GM18951 (cell line): ENCODE results near the gene UCP2.

Source experiments
- POLR2A ChIP-seq: IDR thresholded peaks from 4 replicates; pipeline ENCODE4 v1.6.1; 2011; ENCODE audit warnings: mild to moderate bottlenecking; ENCODE audit not compliant: insufficient read length, insufficient read depth; ENCODE audit errors: extremely low read depth
- in situ Hi-C: fragments of 300-500 bp; cut with MboI; formaldehyde crosslinking; loops from one replicate; pipeline ENCODE4 v1.12.0; 2022; ENCODE audit warnings: low sequenced_read_pairs, mixed read lengths, inconsistent platforms; ENCODE audit not compliant: unreplicated experiment

UCP2 gene

DNA sequence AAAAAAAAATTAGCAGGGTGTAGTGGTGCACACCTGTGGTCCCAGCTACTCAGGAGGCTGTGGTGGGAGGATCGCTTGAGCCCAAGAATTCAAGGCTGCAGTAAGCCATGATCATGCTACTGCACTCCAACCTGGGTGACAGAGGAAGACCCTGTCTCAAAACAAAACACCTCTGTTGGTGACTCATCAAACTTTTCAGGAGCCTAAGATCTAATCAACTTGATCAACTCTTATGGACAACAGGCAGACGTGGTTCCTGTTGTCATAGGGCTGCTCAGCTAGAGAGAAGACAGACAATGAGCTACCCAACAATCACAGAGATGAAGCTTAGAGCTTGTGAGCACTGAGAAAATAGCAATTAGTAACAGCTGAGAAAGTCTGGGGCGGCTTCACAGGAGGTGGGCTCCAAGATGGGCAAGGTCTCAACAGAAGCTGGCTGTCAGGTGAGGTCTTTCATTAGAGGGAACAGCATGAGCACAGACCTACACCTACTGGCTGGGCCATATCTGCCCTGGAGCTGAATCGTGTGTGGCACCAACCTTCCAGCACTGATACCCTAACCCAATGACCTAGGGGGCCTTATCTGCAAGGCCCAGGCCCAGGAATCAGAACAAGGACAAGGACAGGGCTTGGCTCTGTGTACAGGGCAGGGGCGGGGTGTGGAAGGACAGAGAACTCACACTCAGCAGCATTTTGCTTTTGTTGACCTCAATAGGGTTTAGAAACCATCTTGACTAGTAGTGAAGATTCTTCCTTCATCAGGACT, 33.5 kb upstream of the UCP2 start:
- in situ Hi-C loops, result no loop called here
- TF ChIP-seq POLR2A, result no peak

DNA sequence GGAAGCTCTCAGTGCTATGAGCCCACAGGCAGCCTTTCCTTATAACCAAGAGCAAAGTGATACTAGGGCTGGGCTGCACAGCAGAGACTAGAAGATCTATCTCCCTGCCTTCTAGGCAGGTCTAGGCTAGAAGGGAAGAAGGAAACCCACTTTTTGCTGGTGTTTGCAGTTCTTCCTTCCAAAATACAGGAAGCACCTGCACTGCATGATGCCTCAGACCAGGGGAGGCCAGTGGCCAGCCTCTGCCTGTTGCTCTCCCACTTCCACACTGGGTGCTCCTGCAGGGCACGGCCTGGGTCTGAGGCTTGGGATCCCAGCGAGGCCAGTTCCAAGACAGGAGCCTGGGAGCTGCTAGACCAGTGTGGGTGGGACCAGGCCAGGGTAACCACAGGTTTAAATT, 32.2 kb upstream of the UCP2 start:
- no peak for TF ChIP-seq POLR2A
- in situ Hi-C loops, result no loop called here

DNA sequence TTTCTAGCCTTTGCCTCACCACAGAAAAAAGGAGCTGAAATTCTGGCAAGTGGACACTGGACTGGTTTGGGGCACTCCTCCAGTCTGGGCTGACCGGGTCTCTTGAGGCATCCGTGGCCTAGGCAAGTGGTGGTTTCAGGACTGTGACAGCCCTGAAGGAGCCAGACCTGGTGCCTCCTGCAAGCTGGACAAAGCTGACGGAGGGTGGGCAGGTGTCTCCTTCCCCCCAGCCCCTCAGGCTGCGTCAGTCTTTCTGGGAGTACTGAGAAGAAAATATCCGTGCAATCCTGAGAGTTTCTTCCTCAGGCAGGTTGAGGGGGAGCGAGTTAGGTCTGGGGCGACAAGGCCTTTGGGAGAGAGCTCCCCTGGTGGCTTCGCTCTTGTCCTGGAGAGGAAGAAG, 30.5 kb upstream of the UCP2 start:
- in situ Hi-C loops, result no loop called here
- TF ChIP-seq POLR2A, result no peak

DNA sequence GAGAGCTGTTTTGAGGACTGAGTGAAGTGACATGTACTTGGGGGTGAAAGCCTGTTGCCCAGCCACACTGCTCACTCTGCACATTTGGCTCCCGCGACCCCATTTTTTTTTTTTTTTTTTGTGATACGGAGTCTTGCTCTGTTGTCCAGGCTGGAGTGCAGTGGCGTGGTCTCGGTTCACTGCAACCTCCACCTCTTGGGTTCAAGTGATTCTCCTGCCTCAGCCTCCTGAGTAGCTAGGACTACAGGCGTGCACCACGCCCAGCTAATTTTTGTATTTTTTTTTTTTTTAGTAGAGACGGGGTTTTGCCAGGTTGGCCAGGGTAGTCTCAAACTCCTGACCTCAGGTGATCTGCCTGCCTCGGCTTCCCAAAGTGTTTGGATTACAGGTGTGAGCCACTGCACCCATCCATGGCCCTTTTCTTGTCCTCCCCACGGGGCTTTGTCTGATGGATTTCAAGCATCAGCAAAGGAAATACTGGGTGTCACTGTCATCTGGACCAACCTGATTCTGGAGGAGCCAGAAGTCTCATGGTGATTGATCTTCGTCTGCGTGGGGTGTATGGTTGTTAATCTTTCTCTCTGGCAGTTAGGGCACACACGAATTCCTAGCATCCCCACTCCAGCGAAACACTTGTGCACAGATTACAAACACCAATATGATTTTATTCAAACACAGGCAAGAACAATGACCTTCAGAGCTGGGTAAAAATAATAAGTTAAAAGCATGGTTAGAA, 29.6 kb upstream of the UCP2 start:
- TF ChIP-seq POLR2A, result no peak
- in situ Hi-C loops, result no loop called here

DNA sequence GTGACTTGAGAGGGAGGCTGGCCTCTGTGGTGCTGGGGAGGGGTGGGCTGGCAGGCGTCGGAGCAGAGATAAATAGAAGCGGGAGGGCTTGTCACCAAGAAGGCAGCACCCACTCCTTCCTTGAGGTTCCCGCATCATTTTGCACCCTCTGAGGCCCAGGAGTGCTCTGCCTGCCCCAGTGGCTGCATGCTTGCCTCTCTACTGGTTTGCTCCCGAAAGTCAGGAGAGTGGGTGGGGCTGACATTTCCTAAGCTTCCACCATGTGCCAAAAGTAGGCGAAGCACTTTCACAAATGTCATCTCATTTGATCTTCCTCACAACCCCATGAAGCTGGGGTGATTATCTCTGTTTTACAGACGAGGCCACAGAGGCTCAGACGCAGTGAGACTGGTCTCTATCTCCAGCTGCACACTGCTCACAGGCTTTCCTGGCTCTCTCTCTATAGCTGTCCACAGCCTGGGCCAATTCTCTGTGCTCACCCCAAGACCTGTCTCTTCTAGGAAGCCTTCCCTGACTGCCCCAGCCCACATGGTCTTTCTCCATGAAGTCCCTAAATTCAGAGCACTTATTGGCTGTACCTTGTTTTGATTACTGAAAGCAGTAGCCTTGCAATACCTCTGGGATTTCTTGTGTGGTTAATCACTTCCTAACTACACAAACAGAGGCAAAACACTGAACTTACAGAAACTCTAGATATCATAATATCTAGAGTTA, 28.9 kb upstream of the UCP2 start:
- TF ChIP-seq POLR2A, result no peak
- in situ Hi-C loops, result no loop called here

DNA sequence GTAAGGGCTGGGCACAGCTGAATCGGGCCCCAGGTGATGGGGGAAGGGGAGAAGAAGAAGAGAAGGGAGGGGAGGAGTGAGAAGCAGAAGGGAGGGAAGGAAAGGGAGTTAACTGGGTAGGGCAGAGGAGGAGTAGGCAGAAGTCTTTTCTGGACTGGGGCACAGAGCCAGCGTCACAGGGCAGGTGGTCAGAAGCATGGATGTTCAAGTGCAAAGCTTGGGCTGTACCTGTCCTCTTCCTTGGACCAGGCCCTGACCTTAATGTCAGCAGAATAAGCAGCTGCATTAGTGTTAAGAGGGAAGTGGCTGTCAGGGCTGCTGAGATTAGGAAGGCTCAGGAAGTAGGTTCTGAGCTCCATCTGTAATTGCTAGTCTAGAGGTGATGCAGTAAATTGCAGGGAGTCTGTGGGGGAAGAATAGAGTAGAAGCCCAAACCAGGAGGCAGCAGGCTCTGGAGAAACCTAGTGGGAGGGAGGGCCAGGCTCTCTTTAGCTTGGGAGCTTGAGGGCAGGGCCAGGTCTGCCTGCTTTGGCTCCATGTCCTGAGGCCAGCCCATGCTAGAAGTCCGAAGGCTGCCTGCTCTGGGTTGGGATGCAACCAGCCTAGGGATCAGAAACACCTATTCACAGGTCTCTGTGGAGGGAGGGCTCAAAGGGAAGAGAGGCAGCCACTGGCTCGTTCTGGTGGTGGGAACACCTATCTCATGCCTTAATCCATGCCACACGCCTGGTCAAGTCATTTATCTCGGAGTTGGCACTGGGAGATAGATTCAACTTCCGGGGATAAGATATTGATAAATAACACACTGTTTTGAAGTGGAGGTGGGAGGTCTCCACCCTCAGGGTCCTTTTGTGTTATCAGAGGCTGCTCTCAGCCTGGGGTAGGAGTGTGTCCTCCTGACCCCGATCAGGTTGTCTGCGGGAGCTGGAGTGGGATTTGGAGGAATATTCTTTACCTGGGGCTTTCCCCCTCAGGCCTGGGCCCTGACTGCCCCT, 28.0 kb upstream of the UCP2 start:
- no peak for TF ChIP-seq POLR2A
- in situ Hi-C loops, result no loop called here

DNA sequence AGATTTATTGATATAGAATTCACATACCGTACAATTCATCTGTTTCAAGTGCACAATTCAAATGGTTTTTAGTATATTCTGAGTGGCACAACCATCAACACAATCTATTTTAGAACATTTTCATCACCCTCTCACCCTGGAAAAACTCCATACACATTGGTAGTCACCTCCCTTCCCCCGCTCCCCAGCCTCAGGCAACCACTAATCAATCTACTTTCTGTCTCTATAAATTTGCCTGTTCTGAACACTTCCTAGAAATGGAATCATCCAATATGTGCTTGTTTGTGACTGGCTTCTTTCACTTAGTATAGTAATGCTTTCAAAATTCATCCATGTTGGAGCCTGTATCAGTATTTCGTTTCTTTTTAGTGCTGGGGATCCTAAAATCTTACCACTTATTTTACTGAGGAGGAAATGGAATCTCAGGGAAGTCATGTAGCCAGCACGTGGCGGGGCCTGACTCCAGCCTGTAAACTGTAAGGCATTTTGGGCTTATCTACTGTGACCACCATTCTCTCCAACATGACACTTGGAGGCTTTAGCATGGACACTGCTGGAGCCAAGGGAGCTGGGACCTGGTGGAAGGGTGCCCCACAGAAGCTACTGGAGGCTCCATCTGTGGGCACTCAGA, 27.1 kb upstream of the UCP2 start:
- no peak for TF ChIP-seq POLR2A
- in situ Hi-C loops, result no loop called here

DNA sequence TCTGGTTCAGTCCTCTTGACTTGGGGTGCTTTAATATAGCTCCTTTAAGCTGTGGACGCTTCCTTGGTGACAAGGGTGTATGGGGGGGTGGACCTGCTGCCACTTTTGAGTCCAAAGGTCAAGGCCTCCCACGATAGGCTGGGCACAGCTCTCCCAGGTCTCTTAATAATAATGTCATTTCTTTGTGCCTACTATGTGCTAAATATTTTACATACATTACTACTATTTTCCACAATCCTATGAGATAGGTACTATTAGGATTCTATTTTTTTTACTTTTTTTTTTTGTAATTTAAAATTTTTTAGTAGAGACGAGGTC, 26.5 kb upstream of the UCP2 start:
- in situ Hi-C loops, result no loop called here
- TF ChIP-seq POLR2A, result no peak

DNA sequence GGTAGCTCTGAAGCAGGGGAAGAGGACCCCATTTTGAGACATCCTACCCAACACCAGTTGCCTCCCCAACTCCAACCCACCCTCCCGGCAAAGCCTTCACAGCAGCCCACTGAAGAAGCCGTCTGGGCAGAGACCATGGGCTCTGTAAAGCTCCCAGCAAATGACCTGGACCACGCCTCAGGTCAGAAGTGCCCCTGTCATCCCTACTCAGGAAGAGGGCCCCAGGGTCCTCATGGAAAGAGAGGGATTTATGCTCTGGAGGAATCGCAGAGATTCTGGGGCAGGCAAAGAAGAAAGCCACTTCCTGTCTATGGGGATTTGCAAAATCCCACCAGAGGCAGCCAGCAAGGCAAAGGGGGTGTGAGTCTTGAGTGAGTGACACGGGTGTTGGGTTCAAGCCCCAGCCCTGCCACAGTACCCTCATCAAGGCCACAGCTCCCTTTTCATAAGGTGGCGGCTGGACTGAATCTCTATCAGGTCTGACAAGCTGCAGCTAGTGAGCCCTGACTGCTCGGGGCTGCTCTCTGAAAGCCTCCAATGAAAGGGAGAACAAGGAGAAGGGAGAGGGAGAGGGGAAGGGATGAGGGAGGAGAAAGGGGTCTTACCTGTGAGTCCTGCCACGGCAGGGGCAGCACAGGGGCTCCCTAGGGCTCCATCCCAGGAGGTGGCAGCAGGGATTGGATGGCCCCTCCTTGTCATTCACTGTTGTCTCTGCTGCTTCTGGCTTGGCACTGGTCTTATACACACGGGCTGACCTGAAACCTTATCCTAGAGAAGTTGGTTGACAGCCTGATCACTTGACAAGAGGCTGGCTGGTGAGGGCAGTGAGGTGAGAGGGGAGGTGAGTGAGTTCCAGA, 26.0 kb upstream of the UCP2 start, which contains the start of gene UCP3:
Gene UCP3, minus strand, starts transcription at position 713 of the 857 bp plus-strand sequence. CDS start 2,043 bp downstream, outside the sequence.
- in situ Hi-C loops, result no loop called here
- no peak for TF ChIP-seq POLR2A

DNA sequence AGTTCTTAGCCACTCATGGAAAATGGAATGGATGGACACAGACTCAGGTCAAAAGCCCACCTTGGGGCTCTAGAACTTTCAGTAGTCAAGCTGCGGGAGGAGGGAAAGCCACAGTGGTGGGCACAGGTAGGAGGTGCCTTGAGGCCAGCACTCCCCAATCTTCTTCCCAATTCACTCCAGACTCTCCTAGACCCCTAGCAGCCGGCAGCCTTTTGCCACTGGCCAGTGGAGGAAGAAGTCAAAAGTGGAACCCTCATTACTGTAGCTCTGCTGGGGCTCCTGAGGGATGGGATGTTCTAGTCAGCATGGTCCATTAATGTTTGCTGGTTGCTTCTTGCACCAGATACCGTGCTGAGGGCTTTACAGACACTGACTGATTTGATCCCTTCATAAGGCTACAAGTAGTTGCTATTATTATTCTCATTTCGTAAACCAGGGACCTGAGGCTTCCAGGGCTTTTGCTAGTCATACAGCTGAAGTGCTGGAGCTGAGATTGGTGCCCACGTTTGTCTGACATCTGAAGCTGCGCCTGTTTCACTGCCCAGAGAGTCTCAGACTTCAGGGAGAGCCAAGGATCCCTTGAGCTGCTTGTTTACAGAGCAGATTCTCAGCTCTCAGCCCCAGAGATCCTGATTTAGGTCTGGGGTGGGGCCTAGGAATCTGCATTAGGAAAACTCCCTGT, 25.2 kb upstream of the UCP2 start:
- no peak for TF ChIP-seq POLR2A
- in situ Hi-C loops, result no loop called here

DNA sequence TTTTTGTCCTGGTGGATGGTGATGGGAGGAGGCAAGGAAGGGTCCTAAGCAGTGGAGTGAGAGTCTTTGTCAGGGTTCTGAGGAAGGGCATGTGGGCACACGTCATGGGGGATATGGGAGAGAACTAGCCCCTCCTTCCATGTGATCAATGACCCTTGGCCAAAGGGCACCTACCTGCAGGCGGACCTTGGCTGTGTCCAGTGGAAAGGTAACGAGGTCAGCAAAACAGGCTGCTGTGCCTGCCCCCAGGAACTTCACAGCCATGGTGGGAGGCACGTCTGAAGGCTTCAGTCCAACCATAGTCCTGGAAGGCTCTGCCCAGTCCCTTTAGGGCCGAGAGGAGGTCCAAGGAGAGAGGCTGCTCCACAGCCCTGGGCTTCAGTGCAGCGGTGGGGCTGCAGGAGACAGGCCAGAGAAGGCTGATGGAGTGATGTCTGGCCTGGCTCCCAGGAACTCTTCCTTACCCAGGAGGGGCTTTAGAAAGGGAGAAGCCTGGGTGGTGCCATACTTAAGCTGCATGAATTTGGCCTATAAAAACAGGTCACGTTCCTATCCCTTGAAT, 24.2 kb upstream of the UCP2 start:
- in situ Hi-C loops, result no loop called here
- TF ChIP-seq POLR2A, result no peak
